Activated CD4-positive, alpha-beta T cell treated with anti-CD3 and anti-CD28 coated beads, Interleukin-2, amount 10 ng/mL, durations not matched to agents 7 days and 5 days (primary cell): Measurements from ENCODE around the gene MIP. TPM values are rescaled to one million over a fixed set of nuclear protein-coding genes. Genes with fewer than 3 reads are reported as not detected.
"Not testable (repeated sequence)": the region's sequence is repeated elsewhere in the genome, so short reads cannot be mapped to it uniquely, and the experiment has no call there.

Experiments used
- CTCF ChIA-PET: fragments of 350-600 bp; sonication (Branson Sonifier 250); formaldehyde crosslinking; loops from one replicate; lab custom pipeline; 2021; ENCODE audit warnings: antibody characterized with exemption; lab: Charles Lee
- POLR2A ChIA-PET: fragments of 350-600 bp; sonication (Branson Sonifier 250); formaldehyde crosslinking; loops from one replicate; lab custom pipeline; 2021; ENCODE audit warnings: antibody characterized with exemption; lab: Charles Lee
- DNase-seq: peaks from one replicate; pipeline ENCODE4 v3.0.0-alpha.2; 2020
- H3K27ac Mint-ChIP-seq: one replicate; pipeline ENCODE4 v1.8.0; 2021; ENCODE audit warnings: mild to moderate bottlenecking, moderate library complexity, mixed read lengths
- H3K27me3 Mint-ChIP-seq: one replicate; pipeline ENCODE4 v1.8.0; 2021; ENCODE audit warnings: mixed read lengths
- H3K36me3 Mint-ChIP-seq: one replicate; pipeline ENCODE4 v1.8.0; 2021; ENCODE audit warnings: low read depth, mixed read lengths
- H3K4me1 Mint-ChIP-seq: one replicate; pipeline ENCODE4 v1.8.0; 2021; ENCODE audit warnings: mixed read lengths
- H3K4me3 Mint-ChIP-seq: one replicate; pipeline ENCODE4 v1.8.0; 2021; ENCODE audit warnings: mild to moderate bottlenecking, moderate library complexity, mixed read lengths
- H3K9me3 Mint-ChIP-seq: one replicate; pipeline ENCODE4 v1.8.0; 2021; ENCODE audit warnings: mixed read lengths
- total RNA-seq, 2 experiments: library from RNA; stranded (reverse); gene quantifications; one replicate each; pipeline ENCODE4 v1.2.3, GENCODE V29; 2021

Gene MIP
- total RNA-seq, 2 experiments from 2014 or later = not detected

DNA sequence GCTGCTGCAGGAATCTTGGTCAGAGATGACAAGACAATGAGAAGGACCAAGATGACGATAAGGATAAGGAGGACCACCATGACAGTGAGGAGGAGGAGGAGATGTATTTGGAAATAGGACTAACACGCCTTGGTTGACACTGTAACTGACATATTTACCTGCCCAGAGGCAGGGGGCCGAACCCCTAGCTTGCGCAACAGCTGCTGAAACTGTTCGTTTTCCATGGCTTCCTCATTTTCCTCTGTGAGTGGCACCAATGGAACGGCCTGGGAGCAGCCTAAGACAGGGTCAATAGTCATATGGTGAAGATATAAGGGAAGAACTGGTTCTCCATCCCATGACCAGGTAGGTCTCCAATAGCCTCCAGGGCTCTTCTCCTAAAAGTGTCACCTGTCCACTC, 34.0 kb downstream of the MIP start:
- Mint-ChIP-seq H3K27ac (no peak overlapping the region), H3K9me3 (no peaks in the 10 kb centered on the region), H3K36me3 (peaks cover 39% of the 10 kb centered on the region), H3K4me3 (no peak overlapping the region), H3K27me3 (no peaks in the 10 kb centered on the region), H3K4me1 (peaks cover 5% of the 10 kb centered on the region)
- ChIA-PET POLR2A (no interaction called here), CTCF (no interaction called here)
- DNase-seq = no peak

DNA sequence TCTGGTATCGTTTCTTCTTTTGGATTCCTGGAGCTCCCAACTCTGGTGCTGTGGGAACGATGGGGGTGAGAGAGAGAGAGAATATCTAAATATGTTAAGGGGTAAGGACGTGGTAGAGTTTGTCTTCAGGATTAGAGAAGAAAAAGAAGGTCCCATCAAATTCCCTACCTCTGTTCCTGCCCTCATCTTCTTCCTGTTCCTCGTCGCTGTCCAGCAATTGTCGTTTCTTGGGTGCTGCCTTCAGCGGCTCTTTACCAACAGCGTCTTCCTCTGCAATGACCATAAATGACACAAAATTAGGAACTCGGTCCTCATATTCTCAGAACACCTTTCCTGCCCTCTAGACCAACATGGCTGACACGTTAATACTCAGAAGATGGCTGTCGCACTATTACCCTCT, 36.7 kb downstream of the MIP start:
- H3K4me3 Mint-ChIP-seq = no peak overlapping the region
- POLR2A ChIA-PET = no interaction called here
- CTCF ChIA-PET = interaction anchor here (1.1 to 1.3 kb wide), 2 partner anchors 35 to 228 kb away, joined by 3 to 4 read pairs; partner anchors contain the start of gene SMARCC2
- no peak overlapping the region for H3K27ac Mint-ChIP-seq
- no peaks in the 10 kb centered on the region for H3K4me1 Mint-ChIP-seq
- H3K27me3 Mint-ChIP-seq = no peaks in the 10 kb centered on the region
- no peak for DNase-seq
- H3K9me3 Mint-ChIP-seq = no peaks in the 10 kb centered on the region
- peaks cover 34% of the 10 kb centered on the region for H3K36me3 Mint-ChIP-seq

DNA sequence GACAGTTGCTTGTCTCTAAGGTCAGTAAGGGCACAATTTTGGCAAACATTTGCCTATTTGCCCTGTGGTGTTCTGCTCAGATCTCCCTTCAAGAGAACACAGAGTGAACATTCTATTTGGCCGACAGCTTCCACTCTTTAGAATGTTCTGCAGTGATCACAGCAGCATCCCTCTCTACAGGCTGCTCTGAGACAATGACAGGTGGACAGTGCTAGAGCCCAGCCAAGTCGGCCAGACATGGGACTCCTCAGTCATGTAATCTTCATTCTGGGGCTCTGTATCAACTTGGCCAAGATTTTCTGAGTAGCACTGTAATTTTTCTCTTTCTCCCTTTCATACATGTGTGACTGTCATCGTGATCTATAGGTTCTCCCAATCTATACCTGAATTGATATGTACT, 40.1 kb downstream of the MIP start:
- Mint-ChIP-seq H3K4me1 (no peaks in the 10 kb centered on the region), H3K4me3 (no peak overlapping the region), H3K27me3 (no peaks in the 10 kb centered on the region), H3K27ac (no peak overlapping the region), H3K36me3 (peaks cover 19% of the 10 kb centered on the region), H3K9me3 (no peaks in the 10 kb centered on the region)
- no peak for DNase-seq
- ChIA-PET POLR2A (no interaction called here), CTCF (interaction anchor here (0.7 to 0.9 kb wide), 4 partner anchors 11 to 62 kb away, joined by 3 to 5 read pairs (median 3); no protein-coding TSS in a partner anchor)

- no peak overlapping the region for H3K27ac Mint-ChIP-seq
- DNase-seq = no peak
- no peaks in the 10 kb centered on the region for H3K9me3 Mint-ChIP-seq
- POLR2A ChIA-PET = no interaction called here
- H3K4me3 Mint-ChIP-seq = no peak overlapping the region
- CTCF ChIA-PET = interaction anchor here (0.6 to 0.9 kb wide), 2 partner anchors 12 to 83 kb away, joined by 3 to 5 read pairs; no protein-coding TSS in a partner anchor
- H3K4me1 Mint-ChIP-seq = no peaks in the 10 kb centered on the region
- no peaks in the 10 kb centered on the region for H3K27me3 Mint-ChIP-seq
- H3K36me3 Mint-ChIP-seq = peaks cover 15% of the 10 kb centered on the region
These were observed 41.1 kb downstream of the MIP start for GRCh38 chr12:56413392-56413791.

DNA sequence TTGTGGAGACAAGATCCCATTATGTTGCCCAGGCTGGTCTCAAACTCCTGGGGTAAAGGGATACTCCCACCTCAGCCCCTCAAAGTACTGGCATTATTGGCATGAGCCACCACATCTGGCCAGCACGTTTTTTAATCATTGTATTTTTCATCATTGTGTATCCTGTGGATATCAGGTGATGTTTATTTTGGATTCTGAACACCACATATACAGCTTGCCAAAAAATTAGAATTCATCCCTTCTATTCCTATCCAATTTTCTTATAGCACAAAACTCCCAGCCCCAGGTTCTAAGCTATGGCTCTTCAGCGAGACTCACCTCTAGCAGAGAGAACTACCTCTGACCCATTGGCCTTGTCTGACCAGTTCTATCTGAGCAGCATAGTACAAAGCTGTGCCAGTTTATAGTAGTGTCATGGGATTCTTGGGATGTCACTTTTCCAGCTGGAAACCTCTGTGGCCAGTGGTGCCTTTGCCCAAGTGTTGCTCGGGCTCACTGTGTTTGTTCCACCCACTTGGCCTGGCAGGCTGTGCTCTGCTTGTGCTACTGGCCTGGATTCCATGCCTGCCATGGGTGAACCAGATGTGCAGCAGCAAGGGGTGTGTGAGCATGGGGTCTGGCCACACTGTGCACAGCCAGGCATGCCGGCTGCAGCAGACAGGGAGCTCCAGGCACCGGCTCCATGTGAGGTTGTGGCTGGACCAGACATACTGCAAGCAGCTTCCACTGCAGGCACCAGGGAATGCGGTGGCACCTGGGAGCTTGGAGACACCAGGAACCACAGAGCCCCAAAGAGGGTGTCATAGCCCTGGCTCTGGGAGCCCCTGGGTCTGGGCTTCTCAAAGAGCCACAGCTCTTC, 42.4 kb downstream of the MIP start:
- DNase-seq = no peak
- Mint-ChIP-seq H3K27ac (no peak overlapping the region), H3K4me1 (no peaks in the 10 kb centered on the region), H3K4me3 (no peak overlapping the region), H3K9me3 (no peaks in the 10 kb centered on the region), H3K36me3 (peaks cover 5% of the 10 kb centered on the region), H3K27me3 (no peaks in the 10 kb centered on the region)
- POLR2A ChIA-PET = no interaction called here
- CTCF ChIA-PET = interaction anchor here (0.5 to 1.5 kb wide), 5 partner anchors 13 to 222 kb away, joined by 3 to 5 read pairs (median 4); no protein-coding TSS in a partner anchor

GRCh38 chr12:56410768-56411167, 43.7 kb downstream of the MIP start:
- Mint-ChIP-seq H3K9me3 (no peaks in the 10 kb centered on the region), H3K27me3 (no peaks in the 10 kb centered on the region), H3K4me1 (no peaks in the 10 kb centered on the region), H3K4me3 (no peak overlapping the region), H3K27ac (no peak overlapping the region), H3K36me3 (peaks cover 2% of the 10 kb centered on the region)
- no peak for DNase-seq
- ChIA-PET CTCF (interaction anchor here (0.6 to 2.4 kb wide), 4 partner anchors 11 to 17 kb away, joined by 4 to 8 read pairs (median 4); no protein-coding TSS in a partner anchor), POLR2A (no interaction called here)

DNA sequence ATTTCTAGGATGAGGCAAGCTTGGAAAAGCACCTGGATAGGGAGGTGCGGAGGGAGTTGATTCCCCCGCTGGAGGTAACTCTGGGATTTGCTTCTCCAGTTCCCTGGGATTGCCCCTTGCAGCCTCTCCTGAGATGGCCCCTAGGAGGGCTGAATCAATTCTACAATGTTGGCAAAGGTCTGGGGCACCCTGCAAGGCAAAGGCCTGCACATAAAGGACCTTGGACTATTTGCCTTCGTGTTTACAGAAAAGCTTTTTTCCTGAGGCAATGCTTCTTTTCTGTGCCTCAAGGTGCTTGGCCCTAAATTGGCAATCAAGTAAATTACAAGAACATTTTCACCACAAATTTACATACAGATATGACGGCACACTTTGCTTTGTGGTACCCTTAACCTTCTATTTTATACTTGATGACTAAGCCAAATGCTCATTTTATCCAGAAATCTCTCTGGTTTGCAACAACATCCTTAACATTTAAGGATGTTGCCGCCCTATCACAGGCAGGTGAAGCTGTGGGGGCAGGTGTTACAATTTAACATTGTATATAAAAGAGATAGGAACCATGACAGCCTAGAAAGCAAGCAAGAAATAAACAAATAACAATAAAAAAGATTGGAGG, 45.5 kb downstream of the MIP start:
- no peak overlapping the region for H3K4me3 Mint-ChIP-seq
- DNase-seq = no peak
- no peaks in the 10 kb centered on the region for H3K4me1 Mint-ChIP-seq
- no peaks in the 10 kb centered on the region for H3K27me3 Mint-ChIP-seq
- ChIA-PET POLR2A (no interaction called here), CTCF (interaction anchor here (2.4 kb wide), 1 partner anchor 14 kb away, joined by 8 read pairs; no protein-coding TSS in a partner anchor)
- H3K36me3 Mint-ChIP-seq = no peaks in the 10 kb centered on the region
- no peak overlapping the region for H3K27ac Mint-ChIP-seq
- no peaks in the 10 kb centered on the region for H3K9me3 Mint-ChIP-seq

GRCh38 chr12:56404227-56404626, 50.2 kb downstream of the MIP start:
- CTCF ChIA-PET, H3K27me3 Mint-ChIP-seq: not testable (repeated sequence)

GRCh38 chr12:56401612-56402011, 52.8 kb downstream of the MIP start:
- H3K27ac Mint-ChIP-seq, H3K4me3 Mint-ChIP-seq, H3K27me3 Mint-ChIP-seq, POLR2A ChIA-PET, H3K36me3 Mint-ChIP-seq, H3K4me1 Mint-ChIP-seq, DNase-seq, H3K9me3 Mint-ChIP-seq: not testable (repeated sequence)
- CTCF ChIA-PET = interaction anchor here (0.8 kb wide), 1 partner anchor 13 kb away, joined by 3 read pairs; no protein-coding TSS in a partner anchor

More at GRCh38 chr12:56404227-56404626, 50.2 kb downstream of the MIP start:
- H3K4me3 Mint-ChIP-seq, POLR2A ChIA-PET, H3K36me3 Mint-ChIP-seq, H3K27ac Mint-ChIP-seq, H3K9me3 Mint-ChIP-seq, DNase-seq, H3K4me1 Mint-ChIP-seq: not testable (repeated sequence)

DNA sequence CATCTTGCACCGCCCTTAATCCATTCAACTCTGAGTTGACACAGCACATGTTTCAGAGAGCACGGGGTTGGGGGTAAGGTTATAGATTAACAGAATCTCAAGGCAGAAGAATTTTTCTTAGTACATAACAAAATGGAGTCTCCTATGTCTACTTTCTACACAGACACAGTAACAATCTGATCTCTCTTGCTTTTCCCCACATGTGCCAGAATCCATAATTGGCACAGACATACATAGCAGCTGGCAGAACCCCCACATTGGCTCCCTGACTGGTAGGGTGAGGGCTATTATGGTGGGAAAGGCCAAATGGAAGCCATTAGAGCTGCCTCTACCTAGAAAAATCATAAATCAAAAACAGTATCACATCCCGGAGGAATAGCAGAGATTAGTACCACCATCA, 53.3 kb downstream of the MIP start:
- H3K36me3 Mint-ChIP-seq, H3K9me3 Mint-ChIP-seq, H3K4me1 Mint-ChIP-seq, H3K27me3 Mint-ChIP-seq, H3K4me3 Mint-ChIP-seq, POLR2A ChIA-PET, H3K27ac Mint-ChIP-seq, DNase-seq, CTCF ChIA-PET: not testable (repeated sequence)

Other genes with a start within 250 kb of the MIP start
- 10 to 100 TPM; 30.1 to 31.6 TPM for gene RNF41, start 232.7 kb downstream of the MIP start, total RNA-seq
- 10 to 100 TPM; 56.7 to 63.5 TPM for gene NABP2, start 230.3 kb downstream of the MIP start, total RNA-seq
- under 1 TPM in 1 of 2 experiments, not detected in 1; 0.64 TPM for gene SLC39A5, start 224.6 kb downstream of the MIP start, total RNA-seq
- gene ANKRD52, start 196.3 kb downstream of the MIP start, total RNA-seq = 10 to 100 TPM; 39.0 to 45.9 TPM
- 10 to 100 TPM; 15.3 to 17.1 TPM for gene COQ10A, start 187.7 kb downstream of the MIP start, total RNA-seq
- 100 to 1,000 TPM; 177 to 201 TPM for gene CS, start 154.3 kb downstream of the MIP start, total RNA-seq
- gene CNPY2, start 138.7 kb downstream of the MIP start, total RNA-seq = 100 to 1,000 TPM in 1 of 2 experiments, 10 to 100 TPM in 1; 96.2 to 105 TPM
- gene PAN2, start 120.7 kb downstream of the MIP start, total RNA-seq = 10 to 100 TPM; 76.9 to 78.9 TPM
- 1 to 10 TPM; 6.1 to 8.0 TPM for gene IL23A, start 115.8 kb downstream of the MIP start, total RNA-seq
- 100 to 1,000 TPM; 391 to 398 TPM for gene STAT2, start 94.5 kb downstream of the MIP start, total RNA-seq
- not detected for gene APOF, start 91.8 kb downstream of the MIP start, total RNA-seq
- gene TIMELESS, start 5.2 kb downstream of the MIP start, total RNA-seq = 10 to 100 TPM; 59.5 to 63.6 TPM
- 1 to 10 TPM; 3.8 to 3.9 TPM for gene SPRYD4, start 13.9 kb upstream of the MIP start, total RNA-seq
- gene GLS2, start 33.5 kb upstream of the MIP start, total RNA-seq = 1 to 10 TPM; 1.1 to 1.9 TPM
- gene RBMS2, start 67.2 kb upstream of the MIP start, total RNA-seq = 1 to 10 TPM; 4.5 to 6.0 TPM
- gene BAZ2A, start 175.7 kb upstream of the MIP start, total RNA-seq = 100 to 1,000 TPM in 1 of 2 experiments, 10 to 100 TPM in 1; 98.4 to 116 TPM
- gene ATP5F1B, start 191.3 kb upstream of the MIP start, total RNA-seq = 100 to 1,000 TPM; 506 to 539 TPM
- 100 to 1,000 TPM; 218 to 236 TPM for gene PTGES3, start 233.6 kb upstream of the MIP start, total RNA-seq